Stimulated activated CD8-positive, alpha-beta memory T cell treated with anti-CD3 and anti-CD28 coated beads, Interleukin-12 subunit alpha, Interleukin-12 subunit beta, amount 100 ng/mL, for 1 hour (primary cell): ENCODE results near the gene MXD1.
"Not testable (repeated sequence)": the region's sequence is repeated elsewhere in the genome, so short reads cannot be mapped to it uniquely, and the experiment has no call there.

Experiments used
- DNase-seq: peaks from one replicate; pipeline ENCODE4 v3.0.0-alpha.2; 2020; ENCODE audit warnings: low read depth

The MXD1 gene

GRCh38 chr2:69933839-69934613, 19.1 kb downstream of the MXD1 start:
- DNase-seq = no peak

GRCh38 chr2:69934614-69934908, 19.7 kb downstream of the MXD1 start:
- no peak for DNase-seq

GRCh38 chr2:69935011-69935410, 20.1 kb downstream of the MXD1 start:
- DNase-seq = no peak

- no peak for DNase-seq
Measured at GRCh38 chr2:69936906-69937305, 22.0 kb downstream of the MXD1 start.

- DNase-seq = no peak
Measured at GRCh38 chr2:69937968-69938367, 23.1 kb downstream of the MXD1 start.

GRCh38 chr2:69939722-69940121, 24.8 kb downstream of the MXD1 start:
- DNase-seq = no peak

GRCh38 chr2:69940691-69941090, 25.8 kb downstream of the MXD1 start:
- no peak for DNase-seq

GRCh38 chr2:69943000-69943842, 28.3 kb downstream of the MXD1 start:
- DNase-seq = no peak

- no peak for DNase-seq
Measured at GRCh38 chr2:69943843-69944525, 29.1 kb downstream of the MXD1 start.

- DNase-seq = no peak
Measured at GRCh38 chr2:69944756-69945155, 29.8 kb downstream of the MXD1 start.

GRCh38 chr2:69945441-69945840, 30.5 kb downstream of the MXD1 start:
- no peak for DNase-seq

GRCh38 chr2:69945941-69946340, 31.0 kb downstream of the MXD1 start:
- DNase-seq = no peak

GRCh38 chr2:69946351-69947324, 31.7 kb downstream of the MXD1 start:
- peak; percentile 45 for DNase-seq

- no peak for DNase-seq
Measured at GRCh38 chr2:69947325-69947931, 32.5 kb downstream of the MXD1 start.

GRCh38 chr2:69948032-69948962, 33.4 kb downstream of the MXD1 start:
- no peak for DNase-seq

- DNase-seq = no peak
Measured at GRCh38 chr2:69948963-69949645, 34.2 kb downstream of the MXD1 start.

- DNase-seq = no peak
Measured at GRCh38 chr2:69950241-69950640, 35.3 kb downstream of the MXD1 start.

- DNase-seq = not testable (repeated sequence)
Measured at GRCh38 chr2:69950671-69951070, 35.8 kb downstream of the MXD1 start.

GRCh38 chr2:69952336-69953115, 37.6 kb downstream of the MXD1 start:
- DNase-seq = no peak
